Neuron (in vitro differentiated cells): ENCODE measurements around the gene SCLT1.

Source experiments
- H2AFZ ChIP-seq: one replicate; pipeline ENCODE4 v1.6.1; 2013; ENCODE audit warnings: low read depth, mild to moderate bottlenecking, inconsistent platforms, low read length, moderate library complexity
- H3K27me3 ChIP-seq: one replicate; pipeline ENCODE4 v1.6.1; 2013; ENCODE audit warnings: low read length; ENCODE audit not compliant: insufficient read depth
- H3K36me3 ChIP-seq: one replicate; pipeline ENCODE4 v1.6.1; 2013; ENCODE audit warnings: low read length; ENCODE audit not compliant: insufficient read depth
- H3K4me1 ChIP-seq: one replicate; pipeline ENCODE4 v1.6.1; 2013; ENCODE audit warnings: low read length; ENCODE audit not compliant: insufficient read depth
- H3K4me3 ChIP-seq: 2 replicates; pipeline ENCODE4 v1.5.1; 2013; ENCODE audit warnings: mild to moderate bottlenecking, low read length, moderate library complexity
- H3K9me3 ChIP-seq: one replicate; pipeline ENCODE4 v1.6.1; 2013; ENCODE audit warnings: low read length

Gene SCLT1

DNA sequence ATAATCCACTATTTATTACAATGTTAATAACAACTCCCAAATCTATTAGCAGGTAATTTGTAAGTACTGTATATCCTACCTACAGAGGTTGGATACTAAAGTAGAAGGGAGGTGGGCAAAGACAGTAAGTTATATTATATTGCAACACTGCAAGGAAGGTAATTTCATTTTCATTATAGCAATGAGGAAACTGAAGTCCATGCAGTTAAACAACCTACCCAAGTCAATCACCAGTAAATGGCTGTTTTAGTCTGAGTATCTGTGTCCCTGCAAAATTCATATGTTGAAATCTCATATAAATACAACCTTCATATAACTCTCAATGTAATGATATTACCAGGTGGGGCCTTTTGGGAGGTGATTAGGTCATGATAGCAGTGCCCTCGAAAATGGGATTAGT is 114.4 kb downstream of the SCLT1 start:
- H3K4me1 ChIP-seq, result no peaks in the 10 kb centered on the region
- H3K4me3 ChIP-seq, result no peak overlapping the region
- H3K9me3 ChIP-seq, result no peaks in the 10 kb centered on the region
- H3K36me3 ChIP-seq, result no peaks in the 10 kb centered on the region
- H3K27me3 ChIP-seq, result no peaks in the 10 kb centered on the region
- no peak overlapping the region for H2AFZ ChIP-seq

DNA sequence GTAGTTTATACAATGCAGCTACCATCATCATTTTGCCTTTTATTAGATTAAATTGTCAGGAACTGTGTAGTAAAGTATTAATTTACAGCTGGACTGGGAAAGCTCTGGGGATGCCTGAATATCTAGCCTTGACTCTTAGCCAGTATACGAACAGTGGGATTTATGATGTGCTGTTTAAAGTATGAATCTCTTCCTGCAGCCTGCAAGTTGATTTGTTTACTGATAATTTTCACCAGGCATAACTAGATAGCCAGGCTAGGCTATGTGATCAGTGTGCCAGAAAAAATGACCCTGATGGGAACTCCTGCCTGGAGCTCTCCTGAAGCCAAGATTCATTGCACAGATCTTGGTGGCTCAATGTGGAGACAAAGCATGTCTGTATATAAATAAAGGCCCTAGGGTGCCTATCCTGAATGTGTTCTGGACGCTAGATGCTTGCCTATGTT is 119.2 kb downstream of the SCLT1 start:
- H3K36me3 ChIP-seq, result no peaks in the 10 kb centered on the region
- H3K4me3 ChIP-seq, result no peak overlapping the region
- H3K9me3 ChIP-seq, result no peaks in the 10 kb centered on the region
- H3K4me1 ChIP-seq, result no peaks in the 10 kb centered on the region
- no peak overlapping the region for H2AFZ ChIP-seq
- no peaks in the 10 kb centered on the region for H3K27me3 ChIP-seq

DNA sequence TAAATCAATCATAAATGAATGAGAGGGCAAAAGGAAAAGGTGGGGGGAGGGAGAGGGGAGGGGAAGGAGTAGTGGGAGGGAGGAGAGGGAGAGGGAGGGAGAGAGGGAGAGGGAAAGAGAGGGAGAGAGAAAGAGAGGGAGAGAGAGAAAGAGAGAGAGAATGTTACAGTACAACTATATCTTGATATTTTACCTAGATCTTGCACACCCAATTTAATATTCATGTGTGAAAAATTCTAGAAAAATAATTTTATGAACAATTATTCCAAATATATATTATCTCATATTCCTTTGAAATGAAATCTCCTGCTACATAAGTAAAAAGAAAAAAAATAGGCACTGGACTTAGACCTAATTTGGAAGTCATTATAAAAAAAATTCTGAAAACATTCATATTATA is 120.0 kb downstream of the SCLT1 start:
- Histone ChIP-seq H3K9me3 (no peaks in the 10 kb centered on the region), H3K4me1 (no peaks in the 10 kb centered on the region), H3K4me3 (no peak overlapping the region), H3K36me3 (no peaks in the 10 kb centered on the region), H3K27me3 (no peaks in the 10 kb centered on the region), H2AFZ (no peak overlapping the region)

DNA sequence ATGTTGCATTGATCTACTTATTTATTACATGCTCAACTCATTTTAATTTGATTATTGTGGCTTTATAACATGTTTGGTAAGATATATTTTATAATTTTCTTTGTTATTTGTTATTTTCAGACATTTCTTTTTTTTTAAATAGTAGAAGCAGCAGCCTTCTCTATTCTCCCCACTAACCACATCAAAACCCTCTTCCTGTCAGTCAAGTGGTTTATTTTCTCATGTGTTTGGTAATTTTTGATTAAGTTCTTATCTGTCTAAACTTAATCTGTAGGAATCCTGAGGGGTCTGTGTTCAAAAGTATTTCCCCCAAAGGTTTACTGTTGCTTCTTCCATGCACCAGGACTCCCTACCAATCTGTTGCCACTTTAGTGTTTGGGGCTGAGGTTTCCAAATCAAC is 131.9 kb downstream of the SCLT1 start:
- Histone ChIP-seq H3K9me3 (no peaks in the 10 kb centered on the region), H3K4me3 (no peak overlapping the region), H2AFZ (no peak overlapping the region), H3K4me1 (no peaks in the 10 kb centered on the region), H3K36me3 (peaks cover 6% of the 10 kb centered on the region), H3K27me3 (no peaks in the 10 kb centered on the region)

DNA sequence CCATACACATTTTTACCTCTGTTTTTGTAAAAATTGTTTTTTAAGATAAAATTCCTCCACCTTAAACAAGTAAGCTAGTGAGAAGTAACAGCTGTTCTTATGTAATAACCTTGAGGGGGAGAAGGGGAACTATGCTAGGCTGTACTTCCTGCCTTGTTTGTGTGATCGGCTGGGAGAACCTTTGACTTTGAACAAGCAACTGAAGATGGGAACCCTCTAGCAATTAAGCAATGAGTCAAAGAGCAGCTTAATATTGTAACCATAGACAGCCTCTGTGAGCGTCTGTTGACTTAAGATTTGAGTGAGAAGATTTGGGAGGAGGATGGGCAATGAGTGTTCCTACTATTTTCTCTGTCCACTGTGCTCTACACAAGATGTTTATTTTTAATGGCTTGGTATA is 135.1 kb downstream of the SCLT1 start:
- H3K4me3 ChIP-seq, result no peak overlapping the region
- H3K9me3 ChIP-seq, result no peaks in the 10 kb centered on the region
- no peak overlapping the region for H2AFZ ChIP-seq
- H3K4me1 ChIP-seq, result no peaks in the 10 kb centered on the region
- H3K36me3 ChIP-seq, result peaks cover 4% of the 10 kb centered on the region
- no peaks in the 10 kb centered on the region for H3K27me3 ChIP-seq

DNA sequence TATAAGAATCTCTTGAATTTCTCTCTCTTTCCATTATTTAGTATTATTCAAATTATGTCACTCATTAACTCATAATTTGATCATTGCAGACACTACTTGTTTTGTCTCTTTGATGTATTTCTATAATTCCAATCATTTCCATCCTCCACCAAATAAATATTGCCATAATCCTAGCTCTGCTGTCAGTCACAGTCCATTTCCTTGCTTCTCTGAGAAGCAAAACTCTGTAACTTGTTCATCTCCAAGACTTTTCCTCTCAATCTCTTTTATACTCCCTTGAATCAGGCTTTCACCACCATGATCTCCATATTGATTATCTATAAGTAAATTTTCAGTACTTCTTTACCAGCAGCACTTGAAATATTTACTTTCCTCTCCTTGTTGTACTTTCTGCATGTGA is 135.9 kb downstream of the SCLT1 start:
- Histone ChIP-seq H3K4me1 (no peaks in the 10 kb centered on the region), H2AFZ (no peak overlapping the region), H3K4me3 (no peak overlapping the region), H3K36me3 (peaks cover 4% of the 10 kb centered on the region), H3K9me3 (no peaks in the 10 kb centered on the region), H3K27me3 (no peaks in the 10 kb centered on the region)

DNA sequence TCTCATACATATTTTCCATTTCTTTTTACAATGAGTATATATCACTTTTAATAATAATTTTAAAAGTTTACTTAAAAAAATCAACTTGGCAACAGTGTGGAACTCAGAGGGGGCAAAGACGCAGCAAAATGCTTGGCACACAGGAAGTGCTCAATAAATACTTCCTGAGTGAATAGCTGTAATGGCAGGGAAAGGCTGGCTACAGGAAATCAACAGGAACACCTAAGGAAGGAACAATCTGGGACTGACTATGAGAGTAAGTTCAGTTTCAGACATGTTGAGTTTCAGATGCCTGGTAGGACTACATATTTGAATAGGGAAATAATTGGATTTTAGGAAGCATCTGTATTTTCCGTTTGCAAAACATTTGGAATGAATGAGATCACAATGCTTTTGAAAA is 137.6 kb downstream of the SCLT1 start:
- H2AFZ ChIP-seq, result no peak overlapping the region
- H3K36me3 ChIP-seq, result peaks cover 8% of the 10 kb centered on the region
- no peaks in the 10 kb centered on the region for H3K27me3 ChIP-seq
- no peak overlapping the region for H3K4me3 ChIP-seq
- H3K9me3 ChIP-seq, result no peaks in the 10 kb centered on the region
- H3K4me1 ChIP-seq, result no peaks in the 10 kb centered on the region

DNA sequence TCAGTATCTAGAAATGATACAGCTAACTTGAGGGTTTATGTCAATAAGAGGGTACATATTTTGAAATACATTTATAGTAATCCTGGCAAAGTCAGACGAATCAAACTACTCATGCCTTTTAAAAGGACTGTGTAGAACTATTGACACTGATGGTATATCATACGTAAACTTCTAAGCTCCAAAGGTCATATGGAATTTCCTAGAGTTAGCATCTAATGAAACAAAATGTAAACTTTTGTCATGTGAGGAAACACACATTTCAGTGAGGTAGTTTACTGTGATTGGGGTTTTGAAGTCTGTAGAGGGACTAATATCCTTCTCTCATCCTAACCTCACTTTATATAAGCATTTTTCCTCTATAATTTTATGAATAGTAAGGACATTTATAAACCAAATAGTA is 138.4 kb downstream of the SCLT1 start:
- H3K4me1 ChIP-seq, result no peaks in the 10 kb centered on the region
- no peaks in the 10 kb centered on the region for H3K27me3 ChIP-seq
- H2AFZ ChIP-seq, result no peak overlapping the region
- peaks cover 9% of the 10 kb centered on the region for H3K36me3 ChIP-seq
- H3K4me3 ChIP-seq, result no peak overlapping the region
- H3K9me3 ChIP-seq, result no peaks in the 10 kb centered on the region

DNA sequence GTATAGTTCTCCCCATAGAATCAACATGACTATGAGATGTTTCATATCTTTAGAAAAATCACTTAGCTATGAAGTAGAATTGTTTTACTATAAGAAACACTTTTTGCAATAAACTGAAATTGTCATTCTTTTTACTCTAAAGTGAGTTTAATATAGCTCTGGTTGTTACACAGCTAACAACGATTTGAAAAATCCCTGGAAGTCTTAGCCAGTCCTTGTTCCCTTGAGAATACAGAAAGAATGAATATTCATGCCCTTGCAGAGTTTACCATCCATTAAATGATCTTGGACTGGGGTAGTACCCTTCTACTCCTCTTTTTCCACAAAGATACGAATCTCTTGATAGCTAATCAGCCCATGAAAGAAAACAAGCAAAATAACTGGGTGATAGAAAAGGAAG is 142.0 kb downstream of the SCLT1 start:
- no peaks in the 10 kb centered on the region for H3K9me3 ChIP-seq
- H3K27me3 ChIP-seq, result no peaks in the 10 kb centered on the region
- no peaks in the 10 kb centered on the region for H3K4me1 ChIP-seq
- H3K4me3 ChIP-seq, result no peak overlapping the region
- no peak overlapping the region for H2AFZ ChIP-seq
- peaks cover 5% of the 10 kb centered on the region for H3K36me3 ChIP-seq

DNA sequence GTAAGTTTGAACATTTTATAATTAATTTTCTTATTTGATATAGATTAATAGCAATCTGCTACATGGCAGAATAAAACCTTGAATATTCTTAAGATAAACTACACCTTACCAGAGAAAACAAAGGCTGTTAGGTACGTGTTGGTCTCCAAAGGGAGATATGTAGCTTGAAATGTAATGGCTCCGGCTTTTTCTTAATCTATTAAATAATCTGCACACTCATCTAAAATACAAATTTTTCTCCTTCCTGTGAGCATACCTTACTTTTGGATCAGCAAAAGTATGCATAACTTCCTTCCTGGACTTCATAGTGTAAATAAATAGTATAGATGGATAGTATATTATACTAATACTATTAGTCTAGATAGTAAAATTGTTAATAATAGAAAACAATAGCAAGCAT is 142.5 kb downstream of the SCLT1 start:
- H3K27me3 ChIP-seq, result no peaks in the 10 kb centered on the region
- H2AFZ ChIP-seq, result no peak overlapping the region
- H3K4me3 ChIP-seq, result no peak overlapping the region
- H3K36me3 ChIP-seq, result peaks cover 7% of the 10 kb centered on the region
- H3K9me3 ChIP-seq, result no peaks in the 10 kb centered on the region
- H3K4me1 ChIP-seq, result no peaks in the 10 kb centered on the region

DNA sequence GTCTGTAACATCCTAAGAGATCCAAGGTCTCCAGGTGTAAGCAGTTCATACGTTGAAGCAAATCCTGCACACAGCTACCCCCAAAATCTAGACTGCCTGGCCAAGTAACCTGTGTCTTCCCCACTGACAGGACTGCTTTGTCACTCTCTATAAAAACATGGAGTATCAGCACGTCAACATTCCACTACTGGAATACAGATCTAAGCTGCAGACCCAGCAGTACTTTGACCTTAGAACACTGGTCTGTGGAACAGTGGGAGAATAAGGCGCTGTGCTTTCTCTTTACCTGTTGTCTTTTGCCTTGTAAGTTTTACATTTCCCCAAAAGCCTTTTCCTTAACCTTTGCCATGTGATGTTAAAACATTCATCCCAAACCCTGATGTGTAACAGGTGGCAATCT is 146.4 kb downstream of the SCLT1 start:
- Histone ChIP-seq H3K27me3 (no peaks in the 10 kb centered on the region), H3K9me3 (peaks cover 5% of the 10 kb centered on the region), H3K4me3 (no peak overlapping the region), H3K36me3 (peaks cover 21% of the 10 kb centered on the region), H3K4me1 (no peaks in the 10 kb centered on the region), H2AFZ (no peak overlapping the region)

DNA sequence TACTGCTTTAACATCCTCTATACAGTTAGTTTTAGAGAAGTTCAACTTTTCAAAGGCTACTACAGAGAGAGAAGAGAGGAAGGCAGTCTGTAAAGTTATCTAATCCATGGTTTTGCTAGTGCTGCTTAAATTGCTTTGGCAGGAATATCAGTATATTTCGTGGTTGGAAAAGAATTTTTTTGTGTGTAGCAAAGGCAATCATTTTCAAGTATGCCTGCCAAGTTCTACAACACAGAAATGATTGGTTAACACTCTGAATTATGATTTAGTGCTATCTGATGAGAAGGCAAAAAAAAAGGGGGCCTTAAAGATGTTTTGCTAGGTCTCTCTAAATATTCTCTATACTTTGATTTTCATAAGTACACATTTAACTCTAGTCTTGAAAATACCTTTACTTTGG is 150.7 kb downstream of the SCLT1 start:
- Histone ChIP-seq H3K4me1 (no peaks in the 10 kb centered on the region), H3K4me3 (no peak overlapping the region), H2AFZ (no peak overlapping the region), H3K9me3 (peaks cover 5% of the 10 kb centered on the region), H3K27me3 (no peaks in the 10 kb centered on the region), H3K36me3 (peaks cover 25% of the 10 kb centered on the region)

DNA sequence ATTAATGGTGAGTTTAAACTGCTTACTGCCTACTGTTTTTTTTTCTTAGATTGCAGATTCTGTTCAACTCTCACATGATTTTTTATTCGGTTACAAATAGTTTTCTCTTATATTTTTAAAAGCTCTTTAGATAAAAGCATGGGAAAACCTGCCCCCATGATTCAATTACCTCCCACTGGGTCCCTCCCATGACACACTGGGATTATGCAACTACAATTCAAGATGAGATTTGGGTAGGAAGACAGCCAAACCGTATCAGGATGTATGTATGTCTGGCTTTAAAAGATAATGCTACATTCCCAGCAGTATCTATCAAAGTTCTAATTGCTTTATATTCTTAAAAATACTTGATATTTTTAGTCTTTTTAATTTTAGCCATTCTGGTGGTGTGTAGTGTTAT is 152.4 kb downstream of the SCLT1 start:
- H3K36me3 ChIP-seq, result peaks cover 25% of the 10 kb centered on the region
- peaks cover 5% of the 10 kb centered on the region for H3K9me3 ChIP-seq

DNA sequence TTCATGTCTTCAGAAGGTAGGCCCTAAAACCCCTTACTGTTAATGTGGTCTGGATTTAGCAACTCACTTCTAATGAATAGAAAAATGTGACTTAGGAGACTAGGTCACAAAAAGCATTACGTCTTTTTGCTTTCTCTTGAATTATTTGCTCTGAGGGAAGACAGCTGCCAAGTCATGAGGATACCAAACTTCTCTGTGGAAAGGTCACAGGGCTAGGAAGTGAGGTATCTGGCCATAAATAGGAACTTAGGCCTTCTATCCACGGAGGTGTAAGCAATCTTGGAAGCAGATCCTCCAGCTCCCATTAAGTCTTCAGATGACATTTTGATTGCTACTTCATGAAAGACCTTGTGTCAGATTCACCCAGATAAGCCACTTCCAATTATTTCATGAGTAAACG is 163.3 kb downstream of the SCLT1 start:
- Histone ChIP-seq H3K4me1 (no peaks in the 10 kb centered on the region), H3K27me3 (no peaks in the 10 kb centered on the region), H3K4me3 (no peak overlapping the region), H2AFZ (no peak overlapping the region), H3K9me3 (peaks cover 2% of the 10 kb centered on the region), H3K36me3 (peaks cover 2% of the 10 kb centered on the region)

More for the DNA sequence above, 152.4 kb downstream of the SCLT1 start:
- no peaks in the 10 kb centered on the region for H3K27me3 ChIP-seq
- H2AFZ ChIP-seq, result no peak overlapping the region
- H3K4me1 ChIP-seq, result no peaks in the 10 kb centered on the region
- no peak overlapping the region for H3K4me3 ChIP-seq
